Epithelial cell of esophagus (primary cell): ENCODE results near the gene ZDHHC19.

Source experiments
- DNase-seq: peaks from one replicate; pipeline ENCODE4 v3.0.0; 2010; ENCODE audit warnings: low read depth
- H3K4me3 ChIP-seq: 2 replicates; pipeline ENCODE4 v1.5.1; 2011; ENCODE audit warnings: mild to moderate bottlenecking, low read length, control low read depth
- CTCF ChIP-seq: IDR thresholded peaks from 2 replicates; pipeline ENCODE4 v1.5.1; 2011; ENCODE audit warnings: low read depth, mild to moderate bottlenecking, low read length, control low read depth, inconsistent platforms; ENCODE audit not compliant: insufficient read depth; ENCODE audit errors: missing control alignments

Gene ZDHHC19

DNA sequence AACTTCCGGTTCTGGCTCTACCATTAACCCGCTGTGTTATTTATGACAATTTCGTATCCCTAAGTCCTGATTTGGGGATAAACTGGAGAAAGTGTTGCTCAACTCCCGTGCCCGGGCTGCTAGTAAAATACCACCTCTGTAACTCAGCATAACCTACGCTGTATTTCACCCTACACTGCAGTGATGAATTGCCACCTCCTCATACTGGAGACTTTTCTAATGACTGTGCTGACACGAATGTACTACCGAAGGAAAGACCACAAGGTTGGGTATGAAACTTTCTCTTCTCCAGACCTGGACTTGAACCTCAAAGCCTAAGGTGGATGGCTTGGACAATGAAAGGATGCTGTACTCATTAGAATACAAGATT lies 21.7 kb upstream of the ZDHHC19 start:
- no peak for TF ChIP-seq CTCF
- no peak for DNase-seq
- no peak overlapping the region for H3K4me3 ChIP-seq

DNA sequence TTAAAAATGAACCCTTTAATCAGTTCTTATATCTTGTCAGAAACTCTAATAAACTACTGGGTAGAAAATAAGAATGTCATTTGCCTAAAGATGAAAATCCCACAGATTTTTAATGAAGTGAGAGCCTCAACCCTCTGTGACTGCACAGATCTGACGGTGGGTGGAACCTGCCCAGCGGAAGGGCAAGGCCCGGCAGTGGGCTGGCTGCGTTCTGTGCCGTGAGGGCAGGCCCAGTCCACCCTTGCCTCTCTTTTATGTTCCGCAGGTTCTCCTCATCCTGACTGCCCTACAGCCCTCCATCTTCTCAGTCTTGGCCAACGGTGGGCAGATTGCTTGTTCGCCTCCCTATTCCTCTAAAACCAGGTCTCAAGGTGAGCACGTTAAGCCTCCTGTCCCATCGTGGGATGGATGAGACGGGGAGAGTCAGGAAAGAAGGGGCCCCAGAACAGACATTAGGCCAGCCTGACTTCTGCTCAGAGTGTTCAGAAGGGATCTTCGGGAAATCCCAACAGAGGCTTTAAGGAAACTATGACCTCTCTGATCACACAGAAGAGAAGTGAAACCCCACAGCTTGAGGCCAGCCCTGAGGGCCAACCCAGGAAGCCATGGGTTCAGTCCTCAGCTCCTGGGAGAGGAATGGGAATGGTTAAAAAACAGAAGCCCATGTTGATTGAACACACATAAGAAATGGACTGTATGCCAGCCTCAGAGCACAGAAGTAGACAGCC lies 21.1 kb upstream of the ZDHHC19 start:
- TF ChIP-seq CTCF: no peak
- no peak for DNase-seq
- H3K4me3 ChIP-seq: no peak overlapping the region

GRCh38 chr3:196227629-196228493 lies 16.7 kb upstream of the ZDHHC19 start:
- no peak for DNase-seq
- no peak for TF ChIP-seq CTCF
- no peak overlapping the region for H3K4me3 ChIP-seq

GRCh38 chr3:196227121-196227561 lies 15.9 kb upstream of the ZDHHC19 start:
- DNase-seq: no peak
- TF ChIP-seq CTCF: no peak
- no peak overlapping the region for H3K4me3 ChIP-seq

GRCh38 chr3:196225763-196226364 lies 14.7 kb upstream of the ZDHHC19 start:
- DNase-seq: no peak
- no peak for TF ChIP-seq CTCF
- no peak overlapping the region for H3K4me3 ChIP-seq

- TF ChIP-seq CTCF: no peak
- DNase-seq: no peak
- no peak overlapping the region for H3K4me3 ChIP-seq
Measured at GRCh38 chr3:196225086-196225485, 13.9 kb upstream of the ZDHHC19 start.
